ENCODE data around the gene ABCC1.
"Not testable (repeated sequence)": the region's sequence is repeated elsewhere in the genome, so short reads cannot be mapped to it uniquely, and the experiment has no call there.

Gene ABCC1

DNA sequence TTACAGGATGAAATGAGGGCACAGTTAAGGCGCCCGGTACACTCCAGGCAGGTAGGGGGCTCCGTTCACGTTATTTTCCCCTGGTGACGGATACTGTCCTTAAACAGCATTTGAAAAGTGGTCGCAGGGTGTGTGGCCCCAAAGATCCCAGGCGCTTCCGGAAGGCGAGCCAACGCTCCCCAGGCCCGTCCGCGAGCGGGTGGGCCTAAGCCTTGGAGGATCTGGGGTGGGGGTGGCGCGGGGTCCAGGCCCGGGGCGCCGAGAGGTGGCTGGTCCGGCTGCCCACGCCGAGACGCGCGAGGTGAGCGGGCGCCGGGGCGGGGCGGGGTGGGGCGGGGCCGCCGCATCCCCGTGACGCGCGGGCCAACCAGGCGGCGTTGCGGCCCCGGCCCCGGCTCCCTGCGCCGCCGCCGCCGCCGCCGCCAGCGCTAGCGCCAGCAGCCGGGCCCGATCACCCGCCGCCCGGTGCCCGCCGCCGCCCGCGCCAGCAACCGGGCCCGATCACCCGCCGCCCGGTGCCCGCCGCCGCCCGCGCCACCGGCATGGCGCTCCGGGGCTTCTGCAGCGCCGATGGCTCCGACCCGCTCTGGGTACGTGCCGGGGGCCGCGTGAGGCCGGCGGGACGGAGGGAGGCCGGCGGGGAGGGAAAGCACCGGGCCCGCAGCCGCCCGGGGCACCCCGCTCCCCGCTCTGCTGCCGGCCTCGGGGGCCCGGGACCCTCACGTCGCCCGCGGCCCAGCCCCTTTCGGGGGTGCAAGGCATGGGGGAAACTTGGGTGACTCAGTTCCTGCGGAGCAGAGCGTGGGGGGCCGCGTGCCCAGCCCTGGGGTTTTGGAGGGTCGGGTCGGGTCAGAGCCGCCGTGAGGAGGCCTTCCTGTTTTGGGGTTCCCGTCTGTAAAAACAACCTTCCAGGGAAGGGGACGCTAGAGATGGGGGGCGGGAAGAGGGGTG, at the start of gene ABCC1:
ABCC1 (plus strand) TSS at position 407 of the 951 bp plus-strand sequence; CDS start at position 543, 136 bp downstream.
- DNase-seq: peak; percentile 31

DNA sequence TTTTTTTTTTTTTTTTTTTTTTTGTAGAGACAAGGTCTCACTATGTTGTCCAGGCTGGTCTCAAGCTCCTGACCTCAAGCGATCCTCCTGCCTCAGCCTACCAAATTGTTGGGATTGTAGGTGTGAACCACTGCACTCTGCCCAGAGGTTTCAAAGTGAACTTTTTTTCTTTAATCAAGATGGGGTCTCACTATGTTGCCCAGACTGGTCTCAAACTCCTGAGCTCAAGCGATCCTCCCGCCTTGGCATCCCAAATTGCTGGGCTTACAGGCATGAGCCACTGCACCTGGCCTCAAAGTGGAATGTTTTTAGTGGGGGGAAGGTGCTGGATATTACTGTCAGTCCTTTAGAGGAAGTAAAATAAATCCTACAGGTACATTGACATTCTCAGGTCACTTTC, 49.1 kb upstream of the ABCC1 start:
- no peak for DNase-seq

DNA sequence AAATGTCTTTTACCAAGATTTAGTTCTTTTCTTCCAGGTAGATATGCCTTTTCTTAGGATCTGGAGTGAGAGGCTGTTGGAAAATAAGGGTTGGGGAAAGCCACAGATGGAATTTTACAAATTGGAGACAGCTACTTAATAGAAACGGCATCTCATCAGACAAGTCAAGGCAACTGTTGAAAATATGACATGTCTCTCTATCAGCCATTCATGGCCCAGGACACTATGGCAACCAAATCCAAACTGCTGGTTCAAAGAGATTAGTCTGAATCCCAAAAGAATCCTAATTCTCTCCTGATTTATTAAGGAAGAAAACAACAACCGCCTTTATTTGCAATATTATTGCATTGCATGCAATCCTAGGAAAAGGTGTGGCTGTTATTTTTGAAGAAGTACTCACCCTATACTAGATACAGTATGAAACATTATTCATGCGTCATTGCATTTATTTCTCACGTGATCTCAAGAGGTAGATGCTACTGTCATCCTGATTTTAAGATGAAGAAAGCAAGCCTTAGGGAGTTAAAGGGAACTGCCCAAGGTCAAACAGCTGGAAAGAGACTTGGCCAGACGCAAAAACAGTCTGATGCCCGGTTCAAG, 48.4 kb upstream of the ABCC1 start:
- no peak for DNase-seq

DNA sequence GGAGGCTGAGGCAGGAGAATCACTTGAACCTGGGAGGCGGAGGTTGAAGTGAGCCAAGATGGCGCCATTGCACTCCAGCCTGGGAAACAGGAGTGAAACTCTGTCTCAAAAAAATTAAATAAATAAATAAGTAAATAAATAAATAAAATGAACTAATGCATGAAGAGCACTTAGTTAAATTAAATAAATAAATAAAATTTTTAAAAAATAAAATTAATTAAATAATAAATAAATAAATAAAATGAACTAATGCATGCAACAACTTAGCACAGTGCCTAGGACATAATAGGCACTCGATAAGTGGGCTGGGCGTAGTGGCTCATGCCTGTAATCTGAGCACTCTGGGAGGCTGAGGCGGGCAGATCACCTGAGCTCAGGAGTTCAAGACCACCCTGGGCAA, 45.5 kb upstream of the ABCC1 start:
- no peak for DNase-seq

DNA sequence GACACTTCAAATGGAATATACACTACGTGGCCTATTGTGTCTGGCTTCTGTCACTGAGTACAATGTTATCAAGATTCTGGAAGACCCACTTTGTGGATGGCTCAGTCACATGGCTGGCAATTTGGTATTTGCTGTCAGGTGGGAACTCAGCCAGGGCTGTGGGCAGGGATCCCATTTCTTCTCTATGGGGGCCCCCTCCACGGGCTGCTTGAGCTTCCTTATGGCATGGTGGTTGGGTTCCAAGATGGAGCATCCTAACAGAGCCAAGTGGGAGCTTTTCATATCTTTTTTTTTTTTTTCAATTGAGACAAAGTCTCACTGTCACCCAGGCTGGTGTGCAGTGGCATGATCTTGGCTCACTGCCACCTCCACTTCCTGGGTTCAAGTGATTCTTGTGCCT, 43.0 kb upstream of the ABCC1 start:
- DNase-seq: no peak

DNA sequence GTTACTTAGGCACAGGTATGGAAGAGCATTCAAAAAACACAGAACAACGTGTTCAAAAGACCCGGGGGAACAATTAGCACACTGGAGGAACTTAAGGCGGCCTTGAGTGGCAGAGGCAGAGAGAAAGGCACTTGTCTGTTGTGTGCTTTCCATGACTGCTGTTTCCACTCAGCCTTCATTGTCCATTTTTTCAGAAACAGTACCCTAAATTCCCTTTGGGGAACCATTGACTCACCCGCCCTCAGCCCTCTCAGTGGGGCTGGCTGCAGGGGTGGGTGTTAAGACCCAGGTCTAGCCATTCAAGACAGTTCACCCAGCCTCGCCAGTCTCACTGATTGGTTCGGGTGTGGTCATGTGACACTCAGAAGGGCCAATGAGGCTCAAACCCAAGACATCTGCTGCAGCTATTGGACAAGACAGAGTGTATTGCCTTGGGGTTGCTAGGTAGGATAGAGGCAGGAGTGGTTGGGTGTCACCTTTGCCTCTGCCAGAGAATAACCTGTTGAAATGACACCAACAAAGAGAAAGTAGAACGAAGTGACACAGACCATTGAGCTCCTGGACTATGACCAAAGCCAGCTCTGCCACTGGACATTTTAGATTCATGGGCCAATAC, 41.4 kb upstream of the ABCC1 start:
- DNase-seq: peak; percentile 8

DNA sequence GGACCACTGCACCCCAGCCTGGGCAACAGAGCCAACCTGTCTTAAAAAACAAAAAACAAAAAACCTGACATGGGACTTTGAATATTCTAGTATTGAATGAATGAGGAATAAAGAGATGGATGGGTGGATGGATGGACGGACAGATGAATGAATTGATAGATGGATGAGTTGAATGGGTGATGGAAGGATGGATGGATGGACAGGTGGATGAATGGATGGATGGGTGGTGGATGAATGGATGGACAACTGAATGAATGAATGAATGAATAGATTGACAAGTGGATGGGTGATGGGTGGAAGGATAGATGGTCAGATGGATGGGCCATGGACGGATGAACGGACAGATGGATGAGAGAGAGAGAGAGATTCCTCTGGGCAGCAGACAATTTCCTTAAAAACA, 38.2 kb upstream of the ABCC1 start:
- no peak for DNase-seq

DNA sequence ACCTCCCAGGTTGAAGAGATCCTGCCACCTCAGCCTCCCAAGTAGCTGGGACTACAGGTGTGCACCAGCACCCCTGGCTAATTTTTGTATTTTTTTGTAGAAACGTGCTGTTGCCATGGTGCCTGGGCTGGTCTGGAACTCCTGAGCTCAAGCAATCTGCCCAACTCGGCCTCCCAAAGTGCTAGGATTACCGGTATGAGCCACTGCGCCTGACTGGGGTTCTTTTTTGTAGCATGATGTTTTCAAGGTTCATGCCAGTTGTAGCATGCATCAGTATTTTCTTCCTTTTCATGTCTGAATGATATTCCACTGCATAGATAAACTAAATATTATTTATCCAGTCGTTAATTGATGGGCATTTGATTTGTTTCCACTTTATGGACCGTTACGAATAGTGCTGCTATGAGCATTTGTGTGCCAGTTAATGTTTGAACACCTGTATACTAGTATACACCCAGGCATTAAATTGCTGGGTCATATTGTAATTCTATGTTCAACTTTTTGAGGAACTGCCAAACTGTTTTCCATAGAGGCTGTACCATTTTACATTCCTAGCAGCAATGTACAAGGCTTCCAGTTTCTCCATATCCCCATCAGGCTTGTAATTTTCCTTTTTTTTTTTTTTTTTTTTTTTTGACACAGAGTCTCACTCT, 36.2 kb upstream of the ABCC1 start:
- DNase-seq: no peak

DNA sequence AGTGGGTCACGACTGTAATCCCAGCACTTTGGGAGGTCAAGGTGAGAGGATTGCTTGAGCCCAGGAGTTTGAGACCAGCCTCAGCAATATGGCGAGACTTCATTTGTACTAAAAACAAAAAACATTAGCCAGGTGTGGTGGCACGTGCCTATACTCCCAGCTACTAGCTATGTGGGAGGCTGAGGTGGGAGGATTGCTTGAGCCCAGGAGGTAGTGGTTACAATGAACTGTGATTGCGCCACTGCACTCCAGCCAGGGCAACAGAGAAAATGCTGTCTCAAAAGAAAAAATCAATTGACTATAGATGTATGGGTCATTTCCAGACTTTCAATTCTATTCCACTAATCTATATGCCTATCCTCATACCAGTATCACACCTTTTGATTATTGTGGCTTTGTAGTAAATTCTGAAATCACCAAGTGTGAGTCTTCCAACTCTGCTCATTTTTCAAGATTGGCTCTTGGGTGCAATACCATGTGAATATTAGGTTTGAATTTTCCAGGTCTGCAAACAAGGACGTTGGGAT, 33.8 kb upstream of the ABCC1 start:
- no peak for DNase-seq

DNA sequence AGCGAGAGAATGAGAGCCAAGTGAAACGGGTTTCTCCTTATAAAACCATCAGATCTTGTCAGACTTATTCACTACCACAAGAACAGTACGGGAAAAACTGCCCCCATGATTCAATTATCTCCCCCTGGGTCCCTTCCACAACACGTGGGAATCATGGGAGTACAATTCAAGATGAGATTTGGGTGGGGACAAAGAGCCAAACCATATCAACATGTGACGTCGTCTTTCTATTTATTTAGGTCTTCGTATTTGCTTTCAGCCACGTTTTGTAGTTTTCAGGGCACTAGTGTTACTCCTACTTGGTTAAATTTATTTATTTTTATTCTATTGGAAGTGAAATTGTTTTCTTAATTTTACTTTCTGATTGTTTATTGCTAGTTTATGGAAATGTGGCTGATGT, 33.1 kb upstream of the ABCC1 start:
- DNase-seq: no peak

DNA sequence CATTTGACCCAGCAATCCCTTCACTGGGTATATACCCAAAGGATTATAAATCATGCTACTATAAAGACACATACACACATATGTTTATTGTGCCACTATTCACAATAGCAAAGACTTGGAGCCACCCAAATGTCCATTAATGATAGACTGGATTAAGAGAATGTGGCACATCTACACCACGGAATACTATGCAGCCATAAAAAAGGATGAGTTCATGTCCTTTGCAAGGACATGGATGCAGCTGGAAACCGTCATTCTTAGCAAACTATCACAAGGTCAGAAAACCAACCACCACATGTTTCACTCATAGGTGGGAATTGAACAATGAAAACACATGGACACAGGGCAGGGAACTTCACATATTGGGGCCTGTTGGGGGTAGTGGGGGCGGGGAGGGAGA, 31.1 kb upstream of the ABCC1 start:
- DNase-seq: not testable (repeated sequence)

DNA sequence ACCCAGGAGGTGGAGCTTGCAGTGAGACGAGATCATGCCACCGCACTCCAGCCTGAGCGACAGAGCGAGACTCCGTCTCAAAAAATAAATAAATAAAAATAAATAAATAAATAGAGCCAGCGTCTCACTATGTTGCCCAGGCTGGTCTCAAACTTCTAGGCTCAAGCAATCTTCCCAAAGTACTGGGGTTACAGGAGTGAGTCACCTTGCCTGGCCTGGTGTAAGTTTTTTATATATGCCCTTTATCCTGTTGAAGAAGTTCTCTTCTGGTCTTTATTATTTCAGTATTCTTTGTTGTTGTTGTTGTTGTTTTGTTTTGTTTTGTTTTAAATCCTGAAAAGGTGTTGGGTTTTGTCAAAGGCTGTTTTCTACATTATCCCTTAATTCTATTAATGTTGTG, 30.1 kb upstream of the ABCC1 start:
- no peak for DNase-seq

DNA sequence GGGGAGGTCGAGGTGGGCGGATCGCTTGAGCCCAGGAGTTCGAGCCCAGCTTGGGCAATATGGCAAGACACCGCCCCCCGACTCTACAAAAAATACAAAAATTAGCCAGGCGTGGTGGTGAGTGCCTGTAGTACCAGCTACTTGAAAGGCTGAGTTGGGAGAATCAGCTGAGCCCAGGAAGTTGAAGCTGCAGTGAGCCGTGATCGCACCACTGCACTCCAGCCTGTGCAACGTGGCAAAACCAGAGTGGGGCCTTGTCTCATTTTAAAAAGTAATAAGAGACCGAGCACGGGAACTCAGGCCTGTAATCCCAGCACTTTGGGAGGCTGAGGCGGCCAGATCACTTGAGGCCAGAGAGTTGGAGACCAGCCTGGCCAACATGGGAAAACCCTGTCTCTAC, 24.4 kb upstream of the ABCC1 start:
- DNase-seq: no peak

DNA sequence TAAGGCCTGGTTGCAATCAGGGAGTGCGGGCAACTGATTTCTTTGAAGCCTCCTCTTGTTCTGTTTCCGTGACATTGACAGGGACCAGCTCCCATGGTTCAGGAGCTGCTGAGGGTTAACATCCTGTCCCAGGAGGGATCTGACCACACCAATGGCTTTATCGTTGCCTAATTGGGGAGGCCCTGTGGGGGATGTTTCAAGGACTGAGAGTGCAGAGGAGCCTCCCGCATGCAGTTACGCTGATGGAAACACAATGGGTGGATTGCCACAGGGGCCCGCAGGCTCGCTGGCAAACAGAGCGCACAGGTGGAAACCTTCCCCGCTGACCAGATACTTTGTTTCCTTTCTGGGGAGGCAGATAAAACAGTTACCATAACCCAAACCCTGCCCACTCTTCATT, 23.8 kb upstream of the ABCC1 start:
- no peak for DNase-seq

DNA sequence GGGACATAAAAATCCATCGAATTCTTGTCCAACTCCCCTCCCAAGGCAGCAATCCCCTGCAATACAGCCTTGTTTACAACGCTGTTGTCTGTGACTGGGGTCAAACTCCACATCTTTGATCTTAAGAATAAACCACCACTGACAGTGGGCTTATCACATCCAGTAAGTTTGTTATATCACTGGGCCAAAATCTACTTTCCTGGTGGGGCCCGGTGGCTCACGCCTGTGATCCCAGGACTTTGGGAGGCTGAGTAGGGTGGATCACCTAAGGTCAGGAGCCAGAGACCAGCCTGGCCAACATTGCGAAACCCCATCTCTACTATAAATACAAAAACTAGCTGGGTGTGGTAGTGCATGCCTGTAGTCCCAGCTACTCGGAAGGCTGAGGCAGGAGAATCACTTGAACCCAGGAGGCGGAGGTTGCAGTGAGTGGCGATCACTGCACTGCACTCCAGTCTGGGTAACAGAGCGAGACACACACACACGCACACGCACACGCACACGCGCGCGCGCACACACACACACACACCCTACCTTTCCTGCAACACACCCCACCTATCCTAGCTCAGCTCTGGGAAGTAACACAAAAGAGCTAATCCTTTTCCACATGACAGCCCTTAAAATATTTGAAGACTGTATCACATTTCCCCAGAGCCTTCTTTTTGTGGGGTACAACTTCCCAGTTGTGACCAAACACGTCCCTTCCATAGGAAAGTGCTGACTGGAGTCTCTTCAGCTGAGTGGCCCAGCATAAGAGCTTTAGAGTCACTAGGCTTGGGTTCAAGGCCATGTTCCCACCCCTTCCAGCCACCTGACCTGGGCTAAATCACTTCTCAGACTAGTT, 20.9 kb upstream of the ABCC1 start:
- no peak for DNase-seq

DNA sequence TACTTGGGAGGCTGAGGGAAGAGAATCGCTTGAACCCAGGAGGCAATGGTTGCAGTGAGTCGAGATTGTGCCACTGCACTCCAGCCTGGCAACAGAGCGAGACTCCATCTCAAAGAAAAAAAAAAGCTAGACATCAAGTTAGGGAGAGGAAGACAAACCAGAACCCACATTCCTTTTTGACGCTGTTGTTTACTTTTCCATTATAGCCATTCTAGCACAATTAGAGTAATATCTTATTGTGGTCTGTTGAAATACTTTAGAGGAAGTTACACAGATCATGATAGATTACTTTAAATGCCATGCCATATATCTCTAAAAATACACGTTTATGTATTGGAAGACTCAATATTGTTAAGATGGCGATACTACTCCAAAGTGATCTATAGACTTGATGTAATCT, 16.5 kb upstream of the ABCC1 start:
- no peak for DNase-seq

DNA sequence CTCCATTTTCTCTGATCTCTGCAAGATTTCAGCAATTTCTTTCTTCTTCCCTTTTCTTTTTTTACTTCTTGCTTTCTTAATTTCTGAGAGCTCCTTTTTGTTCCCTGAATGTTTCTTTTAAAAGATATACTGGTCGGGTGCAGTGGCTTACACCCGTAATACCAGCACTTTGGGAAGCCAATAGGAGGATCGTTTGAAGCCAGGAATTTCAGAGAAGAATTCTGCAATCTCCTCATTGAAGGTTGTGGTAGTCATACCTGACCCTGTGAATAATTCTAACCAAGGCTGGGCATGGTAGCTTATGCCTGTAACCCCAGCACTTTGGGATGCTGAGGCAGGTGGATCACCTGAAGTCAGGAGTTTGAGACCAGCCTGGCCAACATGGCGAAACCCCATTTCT, 15.6 kb upstream of the ABCC1 start:
- DNase-seq: no peak

DNA sequence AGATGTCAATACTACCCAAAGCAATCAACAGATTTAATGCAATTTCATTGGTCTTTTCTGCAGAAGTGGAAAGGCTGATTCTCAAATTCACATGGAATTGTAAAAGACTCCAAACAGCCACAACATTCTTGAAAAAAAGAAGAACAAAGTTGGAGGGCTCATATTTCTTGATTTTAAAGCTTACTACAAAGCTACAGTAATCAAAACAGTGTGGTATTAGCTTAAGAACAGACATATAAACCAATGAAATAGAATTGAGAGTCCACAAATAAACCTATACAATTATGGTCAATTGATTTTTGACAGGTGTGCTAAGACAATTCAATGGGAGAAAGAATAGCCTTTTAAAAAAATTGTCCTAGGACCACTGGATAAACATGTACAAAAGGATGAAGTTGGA, 14.4 kb upstream of the ABCC1 start:
- DNase-seq: no peak

DNA sequence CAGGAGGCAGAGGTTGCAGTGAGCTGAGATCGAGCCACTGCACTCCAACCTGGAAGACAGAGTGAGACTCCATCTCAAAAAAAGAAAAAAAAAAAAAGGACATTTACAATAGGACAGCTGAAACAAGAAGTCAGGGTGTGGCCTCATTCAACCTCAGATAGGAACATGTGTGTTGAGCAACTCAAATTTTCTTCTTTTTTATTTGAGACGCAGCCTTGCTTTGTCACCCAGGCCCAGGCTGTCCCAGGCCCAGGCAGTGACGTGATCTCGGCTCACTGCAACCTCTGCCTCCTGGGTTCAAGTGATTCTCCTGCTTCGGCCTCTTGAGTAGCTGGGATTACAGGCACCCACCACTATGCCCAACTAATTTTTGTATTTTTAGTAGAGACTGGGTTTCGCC, 12.6 kb upstream of the ABCC1 start:
- not testable (repeated sequence) for DNase-seq

DNA sequence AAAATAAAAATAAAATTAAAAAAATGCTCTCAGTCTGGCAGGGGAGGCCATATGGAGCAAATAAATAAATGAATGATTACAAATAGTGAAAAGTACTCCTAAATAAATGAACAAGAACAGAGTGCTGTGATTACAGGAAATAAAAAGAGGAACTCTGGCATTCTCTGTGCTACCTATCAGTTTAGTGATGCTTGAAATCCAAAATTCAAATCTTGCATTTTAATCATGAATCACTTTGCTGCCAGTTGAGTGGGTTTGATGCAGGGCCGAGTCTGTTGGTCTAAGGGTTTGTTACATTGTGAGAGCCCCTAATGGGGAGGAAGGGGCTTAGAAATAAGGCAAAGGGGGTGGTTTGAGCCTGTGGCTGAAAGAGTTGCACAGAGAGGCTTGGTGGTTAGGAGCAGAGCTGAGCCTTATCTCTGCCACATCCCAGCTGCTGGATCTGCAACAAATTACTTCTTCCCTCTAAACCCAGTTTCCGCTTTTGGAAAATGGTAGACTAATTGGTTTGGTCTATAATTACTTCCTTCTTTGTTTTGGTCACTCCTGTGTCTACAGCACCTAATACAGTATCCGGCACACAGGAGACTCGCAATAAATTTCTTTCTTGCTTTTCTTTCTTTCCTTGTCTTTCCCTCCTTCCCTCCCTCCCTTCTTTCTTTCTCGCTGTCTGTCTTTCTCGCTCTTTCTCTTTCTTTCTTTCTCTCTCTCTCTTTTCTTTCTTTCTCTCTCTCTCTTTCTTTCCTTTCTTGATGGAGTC, 6.3 kb upstream of the ABCC1 start:
- DNase-seq: no peak

DNA sequence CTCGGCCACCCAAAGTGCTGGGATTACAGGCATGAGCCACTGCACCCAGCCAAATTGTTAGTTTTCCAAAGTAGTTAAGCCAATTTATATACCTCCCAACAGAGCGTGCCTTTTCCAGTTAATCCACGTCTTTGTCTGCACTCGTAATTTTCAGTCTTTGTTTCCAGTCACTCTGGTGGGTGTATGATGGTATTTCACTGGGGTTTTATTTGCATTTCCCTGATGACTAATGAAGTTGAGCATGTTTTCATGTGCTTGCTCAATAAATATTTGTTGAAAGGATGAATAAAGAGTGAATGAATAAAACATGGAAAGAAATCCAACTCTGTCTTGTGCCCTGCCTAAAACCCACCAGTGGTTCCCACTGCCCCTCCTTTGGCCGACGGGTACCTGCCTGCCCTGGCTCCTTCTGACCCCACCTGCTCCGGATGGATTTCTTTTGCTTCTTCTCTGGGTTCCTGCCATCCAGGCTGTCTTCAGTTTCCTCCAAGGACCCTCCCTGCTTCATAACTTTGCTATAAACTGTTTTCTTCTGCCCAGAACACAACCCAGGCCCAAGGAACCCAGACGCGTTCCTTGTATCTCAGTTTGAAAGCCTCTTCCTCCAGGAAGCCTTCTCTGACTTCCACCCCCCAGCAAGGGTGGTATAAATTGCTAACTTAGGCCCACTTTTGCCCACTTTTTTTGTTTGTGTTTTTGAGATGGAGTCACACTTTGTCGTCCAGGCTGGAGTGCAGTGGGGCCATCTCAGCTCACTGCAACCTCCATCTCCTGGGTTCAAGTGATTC, 3.0 kb upstream of the ABCC1 start:
- peak; percentile 70 for DNase-seq

Measured in fibroblast of upper back skin (primary cell).